AG04449 (cell line): ENCODE measurements around the gene LIMCH1.

Experiments used
- CTCF ChIA-PET: fragments of 350-600 bp; formaldehyde crosslinking; extraction: SDS; loops from one replicate; lab custom pipeline; 2021; ENCODE audit warnings: antibody characterized with exemption; lab: Yijun Ruan, JAX
- POLR2A ChIA-PET: fragments of 400-600, 350-600 bp; formaldehyde crosslinking; extraction: SDS; loops from one replicate; lab custom pipeline; 2020; ENCODE audit warnings: antibody characterized with exemption, inconsistent platforms; lab: Yijun Ruan, JAX
- DNase-seq: peaks from one replicate; pipeline ENCODE4 v3.0.0-alpha.2; 2010; ENCODE audit warnings: low read depth, low spot score
- H3K4me3 ChIP-seq: 2 replicates; pipeline ENCODE4 v1.5.1; 2011; ENCODE audit warnings: low read depth, mild to moderate bottlenecking, control low read depth, low read length
- CTCF ChIP-seq: IDR thresholded peaks from one replicate; pipeline ENCODE4 v1.5.1; 2011; ENCODE audit warnings: mild to moderate bottlenecking, moderate library complexity, low read length, control low read depth, inconsistent platforms; ENCODE audit not compliant: insufficient read depth; ENCODE audit errors: missing control alignments

Gene LIMCH1

DNA sequence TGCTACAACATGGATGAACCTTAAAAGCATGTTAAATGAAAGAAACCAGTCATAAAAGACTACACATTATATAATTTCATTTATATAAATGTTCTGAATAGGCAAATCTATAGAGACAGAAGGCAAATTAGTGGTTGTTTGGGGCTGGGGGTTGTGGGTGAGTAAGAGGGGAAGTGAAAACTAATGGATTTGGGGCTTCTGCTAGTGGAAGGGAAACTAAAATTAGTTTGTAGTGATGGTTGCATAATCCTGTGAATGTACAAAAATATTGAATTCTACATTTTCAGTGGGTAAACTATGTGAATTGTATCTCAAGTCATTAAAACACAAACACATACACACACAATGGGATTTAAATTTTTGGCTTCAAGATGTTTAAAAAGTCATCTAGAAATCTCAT, 25.4 kb upstream of the LIMCH1 start:
- ChIA-PET POLR2A (no interaction called here), CTCF (no interaction called here)
- no peak overlapping the region for H3K4me3 ChIP-seq
- no peak for TF ChIP-seq CTCF
- no peak for DNase-seq

- ChIA-PET CTCF (no interaction called here), POLR2A (no interaction called here)
- DNase-seq = no peak
- H3K4me3 ChIP-seq = no peak overlapping the region
- TF ChIP-seq CTCF = no peak
Measured at GRCh38 chr4:41514169-41514568, 23.8 kb upstream of the LIMCH1 start.

- DNase-seq = no peak
- ChIA-PET POLR2A (no interaction called here), CTCF (no interaction called here)
- TF ChIP-seq CTCF = no peak
- H3K4me3 ChIP-seq = no peak overlapping the region
Measured at GRCh38 chr4:41514766-41515481, 23.0 kb upstream of the LIMCH1 start.

- TF ChIP-seq CTCF = no peak
- CTCF ChIA-PET = interaction anchor here (1.5 kb wide), 1 partner anchor 11 kb away, joined by 3 read pairs; no protein-coding TSS in a partner anchor
- no peak overlapping the region for H3K4me3 ChIP-seq
- POLR2A ChIA-PET = no interaction called here
- no peak for DNase-seq
Measured at GRCh38 chr4:41517121-41517520, 20.8 kb upstream of the LIMCH1 start.

- ChIA-PET CTCF (interaction anchor here (1.5 kb wide), 1 partner anchor 11 kb away, joined by 3 read pairs; no protein-coding TSS in a partner anchor), POLR2A (no interaction called here)
- no peak overlapping the region for H3K4me3 ChIP-seq
- no peak for DNase-seq
- no peak for TF ChIP-seq CTCF
Measured at GRCh38 chr4:41517747-41518146, 20.2 kb upstream of the LIMCH1 start.

DNA sequence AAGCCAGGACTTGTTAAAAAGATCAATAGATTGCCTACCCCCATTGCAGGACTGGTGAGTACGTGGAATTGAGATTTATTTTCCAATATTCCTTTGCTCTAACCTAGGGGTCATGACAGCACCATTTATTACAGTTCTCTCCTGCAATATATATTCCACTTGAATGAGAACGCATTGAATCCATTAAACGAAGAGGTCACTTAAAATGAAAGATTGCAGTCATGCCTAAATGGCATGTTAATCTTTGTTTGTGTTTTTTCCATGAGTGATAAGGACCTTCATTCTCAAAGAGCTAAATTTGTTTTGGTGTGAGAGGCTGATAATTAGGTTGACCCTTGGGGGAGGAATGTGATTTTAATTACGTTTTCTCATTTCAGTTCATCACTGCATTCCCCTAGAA, 13.5 kb upstream of the LIMCH1 start:
- POLR2A ChIA-PET = no interaction called here
- no peak for DNase-seq

More for the DNA sequence above, 13.5 kb upstream of the LIMCH1 start:
- no peak overlapping the region for H3K4me3 ChIP-seq
- CTCF ChIA-PET = no interaction called here
- TF ChIP-seq CTCF = no peak
